GM04503 (cell line): ENCODE results near the gene ZBTB46.
A peak's percentile ranks its signal among the peaks of the same experiment; 100 is the strongest.

Experiments
- DNase-seq: peaks from one replicate; pipeline ENCODE4 v3.0.0-alpha.2; 2012; ENCODE audit warnings: low read depth

The ZBTB46 gene

DNA sequence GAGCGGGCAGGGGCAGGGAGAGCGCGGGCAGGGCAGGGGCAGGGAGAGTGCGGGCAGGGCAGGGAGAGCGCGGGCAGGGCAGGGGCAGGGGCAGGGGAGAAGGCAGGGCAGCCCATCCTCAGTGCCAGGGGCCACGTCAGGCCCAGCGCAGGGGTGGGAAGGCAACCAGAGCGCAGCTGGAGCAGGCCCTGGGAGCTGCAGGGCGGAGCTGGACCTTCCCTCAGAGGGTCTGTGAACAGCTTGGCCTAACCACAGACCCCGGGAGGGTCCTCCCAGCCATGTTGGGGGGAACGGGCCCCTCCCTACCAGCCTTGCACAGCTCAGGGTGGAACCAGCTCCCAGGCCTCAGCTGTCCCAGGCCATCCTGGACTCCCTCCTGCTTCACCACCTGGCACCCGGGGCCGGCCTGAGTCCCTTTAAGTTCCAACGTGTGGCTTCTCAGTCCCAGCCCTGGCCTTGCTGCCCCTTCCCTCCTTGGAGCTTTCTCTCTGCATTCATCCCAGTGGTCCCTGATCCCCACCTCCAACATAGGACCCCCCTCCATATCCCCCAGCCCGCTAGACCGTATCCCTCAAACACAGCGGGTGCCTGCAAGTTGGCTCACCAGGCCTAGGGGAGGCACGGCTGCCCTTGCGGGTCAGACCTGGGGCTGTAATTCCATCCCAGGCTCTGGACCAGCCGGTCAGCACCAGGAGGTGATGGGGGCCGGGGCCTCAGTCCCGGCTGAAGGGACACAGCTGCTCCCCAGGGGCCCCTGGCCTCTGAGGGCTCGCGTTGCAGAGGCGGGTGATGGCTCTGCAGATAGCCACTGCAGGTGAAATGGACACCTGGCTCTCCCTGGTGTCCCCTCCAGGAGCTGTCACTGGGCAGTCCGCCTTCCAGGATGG is 5.6 kb upstream of the ZBTB46 start:
- DNase-seq = no peak

DNA sequence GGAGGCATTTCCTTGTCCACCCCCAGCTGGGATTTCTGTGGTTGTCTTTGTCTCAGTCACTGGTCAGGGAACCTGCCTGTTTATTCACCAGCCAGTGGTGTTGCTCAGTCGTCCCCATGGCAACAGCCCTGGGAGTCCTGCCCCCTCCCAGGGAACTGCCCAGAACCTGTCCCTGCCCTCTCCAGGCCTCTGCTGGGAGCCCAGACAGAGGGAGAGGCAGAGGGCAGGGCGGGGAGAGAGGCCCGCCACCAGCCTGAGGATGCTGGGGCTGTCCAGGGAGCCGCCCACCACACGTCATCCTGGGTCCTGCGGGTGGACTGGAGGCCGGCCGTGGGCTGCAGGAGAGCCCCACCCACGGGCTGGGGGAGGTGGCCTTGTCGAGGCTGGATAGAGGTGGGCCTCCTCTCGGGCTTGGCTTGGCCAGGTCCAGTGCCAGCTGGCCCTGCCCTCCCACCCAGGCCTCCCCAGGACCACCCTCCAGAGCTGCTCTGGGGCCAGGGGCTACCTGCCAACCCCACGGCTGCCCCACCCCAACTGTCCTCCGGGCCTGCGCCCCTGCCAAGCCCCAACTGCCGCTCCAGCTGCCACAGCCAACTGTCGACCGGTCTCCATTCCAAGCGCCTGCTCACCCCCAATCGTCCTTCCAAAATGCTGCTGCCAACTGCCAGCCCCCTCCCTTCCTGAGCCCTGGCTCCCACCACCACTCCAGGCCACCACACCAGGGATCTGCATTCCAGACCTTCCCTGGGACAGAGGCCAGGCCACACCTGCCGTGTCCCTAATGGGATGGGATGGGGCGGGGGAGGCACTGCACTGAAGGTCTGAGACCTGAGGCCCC is 4.2 kb upstream of the ZBTB46 start:
- peak; percentile 90 for DNase-seq

DNA sequence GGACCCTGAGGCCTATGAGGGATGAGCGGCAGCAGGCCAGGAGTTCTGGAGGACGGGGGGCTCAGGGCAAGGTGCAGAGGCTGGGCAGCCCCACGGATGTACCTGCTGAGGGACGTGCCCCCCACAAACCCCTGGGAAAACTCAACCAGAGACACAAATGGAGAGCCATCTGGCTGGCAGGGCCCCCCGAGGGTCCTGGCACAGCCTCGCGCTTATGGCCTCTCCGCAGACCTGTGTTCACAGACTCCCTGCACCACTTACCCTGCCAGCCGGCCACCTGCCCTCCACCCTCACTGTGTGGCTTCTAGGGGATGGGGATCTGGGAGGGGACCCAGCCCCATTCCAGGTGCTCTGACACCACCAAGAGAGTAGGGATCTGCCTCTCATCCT is 3.4 kb upstream of the ZBTB46 start:
- DNase-seq = no peak

DNA sequence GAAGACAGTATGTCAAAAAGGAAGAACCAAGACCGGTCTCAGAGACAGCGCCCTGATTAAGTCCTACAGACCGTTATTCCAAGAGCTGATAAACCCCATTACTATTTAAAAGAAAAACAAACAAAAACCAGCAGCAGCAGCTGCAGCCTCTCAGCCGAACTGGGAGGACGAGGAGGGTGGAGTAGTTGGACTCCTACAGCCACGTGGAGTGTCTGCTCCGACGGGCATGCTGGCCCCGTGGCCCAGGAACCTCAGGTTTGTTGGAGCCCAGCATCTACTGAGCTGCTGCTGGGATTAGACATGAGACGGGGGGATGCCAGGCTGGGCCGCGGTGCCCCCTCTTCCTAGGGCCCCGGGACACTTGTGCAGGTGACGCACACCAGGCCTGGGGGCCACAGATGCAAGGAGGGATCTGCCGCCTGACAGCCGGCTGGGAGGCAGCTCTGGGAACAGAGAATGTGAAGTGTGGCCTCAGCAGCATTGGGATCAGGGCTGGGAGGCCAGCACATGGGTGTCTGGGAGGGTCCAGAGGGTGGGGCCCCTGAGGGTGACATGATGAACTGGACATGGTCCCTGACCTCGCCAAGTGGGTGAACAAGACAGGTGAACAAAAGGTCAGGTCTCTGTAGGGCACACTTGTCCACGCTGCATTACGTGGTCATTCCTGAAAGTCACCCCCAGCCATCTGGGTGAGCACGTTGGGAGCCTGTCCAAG is 2.9 kb upstream of the ZBTB46 start:
- DNase-seq = no peak

DNA sequence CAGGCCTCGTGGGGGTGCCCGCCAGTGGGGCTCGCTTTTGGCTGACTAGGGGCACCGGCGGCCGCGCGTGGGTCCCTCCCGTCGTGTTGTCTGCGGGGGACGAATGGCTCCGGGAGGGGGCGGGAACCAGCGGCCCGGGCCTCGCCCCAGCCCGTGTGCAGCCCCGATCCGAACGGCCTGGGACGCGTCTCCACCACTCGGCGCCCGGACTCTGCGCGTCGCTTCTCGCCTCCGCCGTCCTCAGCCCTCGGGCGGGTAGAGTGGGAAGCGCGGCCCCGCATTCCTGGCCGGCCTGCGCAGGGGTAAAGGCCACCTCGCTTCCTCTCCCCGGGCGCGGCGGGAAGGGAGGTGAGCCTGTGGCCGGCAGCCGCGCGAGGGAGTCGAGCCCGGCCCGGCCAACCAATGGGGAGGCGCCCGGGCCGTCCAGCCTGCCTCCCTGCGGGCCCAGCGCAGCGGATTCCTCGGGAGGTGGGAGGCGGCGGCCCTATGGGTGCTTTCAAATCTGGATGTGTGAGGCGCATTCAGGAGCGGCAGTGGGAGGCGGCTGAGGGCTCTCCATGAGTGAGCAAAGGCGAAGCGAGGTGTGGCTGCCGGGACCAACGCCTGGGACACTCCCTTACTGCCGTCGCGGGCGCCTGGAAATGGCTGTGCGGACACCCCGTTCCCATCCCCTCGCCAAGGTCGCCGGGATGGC is 1.1 kb upstream of the ZBTB46 start:
- no peak for DNase-seq

DNA sequence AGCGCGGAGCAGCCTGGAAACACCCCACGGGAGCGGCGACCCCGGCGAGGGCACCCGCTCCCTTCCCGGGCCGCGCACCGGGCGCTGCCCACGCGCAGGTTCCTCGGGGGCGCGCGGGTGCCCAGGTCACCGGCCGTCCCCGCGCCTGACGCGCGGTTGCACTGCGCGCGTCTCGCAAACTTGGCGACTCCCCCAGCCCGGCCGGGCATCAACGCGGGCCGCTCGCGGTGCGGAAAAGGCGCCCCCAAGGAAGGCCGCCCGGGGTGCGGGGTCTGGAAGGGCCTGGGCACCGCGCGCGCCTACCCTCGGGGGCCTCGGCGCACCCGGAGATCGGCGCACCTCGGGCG is 555 bp upstream of the ZBTB46 start:
- no peak for DNase-seq

DNA sequence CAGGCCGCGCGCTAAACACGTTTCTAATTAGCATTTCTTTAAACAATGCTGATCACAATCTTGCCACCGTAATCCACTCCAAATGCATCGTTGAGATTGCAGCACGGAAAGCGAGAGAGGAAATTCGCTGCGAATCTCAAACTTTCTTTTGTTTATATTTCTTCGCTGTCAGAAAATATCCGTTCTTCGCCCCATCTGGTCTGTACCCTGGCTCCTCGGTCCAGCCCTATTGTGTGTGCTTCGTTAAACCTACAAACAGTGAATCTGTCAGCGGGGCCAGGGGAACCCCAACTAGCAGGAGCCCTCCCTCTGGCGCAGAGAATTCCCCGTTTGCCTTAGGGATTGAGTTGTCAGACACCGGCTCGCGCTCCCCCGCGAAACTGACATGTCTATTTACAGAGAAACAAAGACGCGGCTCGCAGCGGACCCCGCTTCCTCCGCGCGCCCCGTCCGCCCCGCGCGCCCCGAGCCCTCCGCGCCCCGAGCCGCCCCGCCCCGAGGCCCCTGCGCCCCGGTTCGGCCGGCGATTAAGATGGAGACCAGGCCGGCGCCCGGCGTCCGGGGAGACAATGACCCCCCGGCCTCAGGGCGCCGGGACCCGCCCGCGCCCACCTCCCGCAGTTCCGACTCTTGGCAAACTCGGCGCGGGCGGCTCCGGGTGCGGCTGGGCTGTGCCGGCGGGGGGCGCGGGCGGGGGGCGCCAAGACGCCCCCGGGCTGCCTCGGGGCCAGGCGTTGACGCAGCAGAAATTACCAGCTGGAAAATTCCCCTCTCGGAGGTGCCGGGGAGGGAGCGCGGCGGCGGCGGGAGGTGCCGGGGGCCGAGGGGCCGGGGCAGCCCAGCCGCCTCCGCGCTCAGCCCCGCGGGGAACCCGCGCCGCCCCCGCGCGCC is 874 bp downstream of the ZBTB46 start:
- DNase-seq = no peak

DNA sequence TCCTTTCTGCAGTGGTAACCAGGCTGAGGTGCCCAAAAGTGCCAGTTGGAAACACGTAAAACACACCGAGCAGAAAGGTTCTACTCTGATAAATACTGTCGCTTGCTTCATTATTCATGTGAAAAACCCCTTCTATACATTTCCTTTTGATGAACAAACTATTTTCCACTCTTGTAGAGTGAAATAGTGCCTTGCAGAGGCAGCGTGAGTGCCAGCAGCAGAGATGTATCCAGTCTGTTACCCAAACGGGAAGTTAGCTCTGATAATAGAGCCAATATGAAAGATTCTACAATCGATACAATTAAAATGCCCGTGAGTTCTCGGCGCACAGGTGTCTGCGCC is 1.5 kb downstream of the ZBTB46 start:
- DNase-seq = no peak

DNA sequence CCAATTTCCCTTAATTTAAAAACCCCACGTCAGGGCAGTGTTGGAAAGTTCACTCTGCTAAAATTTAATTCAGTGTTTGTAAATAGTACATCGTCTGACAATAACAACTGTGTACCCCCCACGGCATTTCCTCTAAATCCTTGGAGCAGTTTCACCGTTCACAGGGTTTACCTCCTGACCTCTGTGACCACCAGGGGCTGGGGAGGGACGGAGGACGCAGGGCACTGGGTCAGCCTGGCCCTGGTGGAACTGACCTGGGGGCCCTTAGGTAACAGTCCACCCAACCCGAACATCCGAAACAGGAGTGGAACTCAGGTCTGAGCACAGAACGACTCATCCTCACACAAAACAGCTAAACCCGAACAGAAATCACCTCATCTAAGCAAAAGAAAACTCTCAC is 2.1 kb downstream of the ZBTB46 start:
- no peak for DNase-seq

DNA sequence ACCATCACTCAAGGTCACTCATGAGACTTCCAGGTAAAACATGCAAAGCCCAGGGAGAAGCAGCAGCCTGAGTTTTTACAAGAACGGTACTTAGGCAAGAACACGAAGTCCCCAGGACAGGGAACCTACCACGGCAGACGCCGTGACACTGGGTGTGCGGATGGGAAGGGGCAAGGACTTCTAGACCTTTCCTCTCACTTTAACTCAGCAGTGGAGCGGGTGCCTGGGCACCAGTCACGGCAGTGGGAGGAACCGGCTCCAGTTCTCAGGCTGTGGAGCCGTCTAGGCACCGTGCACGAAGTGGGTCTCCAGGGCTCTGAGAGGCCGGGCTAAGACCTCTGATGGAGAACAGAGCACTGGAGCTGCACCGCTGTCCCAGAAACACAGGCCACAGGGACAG is 2.5 kb downstream of the ZBTB46 start:
- no peak for DNase-seq

DNA sequence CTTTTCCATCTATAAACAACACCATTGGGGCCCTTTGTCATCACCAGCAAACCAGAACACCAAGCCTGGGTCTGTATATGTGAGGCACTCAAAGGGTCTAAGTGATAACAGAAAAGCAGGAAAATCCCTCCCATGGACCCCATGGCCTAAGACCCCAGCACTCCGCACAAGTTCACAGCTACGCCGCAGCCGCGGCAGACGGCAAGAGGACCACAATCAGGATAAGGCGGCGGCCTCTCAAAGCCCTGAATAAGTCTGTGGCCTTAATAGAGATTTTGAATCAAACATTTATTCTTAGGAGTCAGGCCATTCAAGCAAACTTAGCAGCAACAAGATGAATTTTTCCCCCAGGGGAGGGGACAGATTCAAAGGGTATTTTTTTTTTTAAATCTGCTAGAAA is 2.9 kb downstream of the ZBTB46 start:
- DNase-seq = no peak

DNA sequence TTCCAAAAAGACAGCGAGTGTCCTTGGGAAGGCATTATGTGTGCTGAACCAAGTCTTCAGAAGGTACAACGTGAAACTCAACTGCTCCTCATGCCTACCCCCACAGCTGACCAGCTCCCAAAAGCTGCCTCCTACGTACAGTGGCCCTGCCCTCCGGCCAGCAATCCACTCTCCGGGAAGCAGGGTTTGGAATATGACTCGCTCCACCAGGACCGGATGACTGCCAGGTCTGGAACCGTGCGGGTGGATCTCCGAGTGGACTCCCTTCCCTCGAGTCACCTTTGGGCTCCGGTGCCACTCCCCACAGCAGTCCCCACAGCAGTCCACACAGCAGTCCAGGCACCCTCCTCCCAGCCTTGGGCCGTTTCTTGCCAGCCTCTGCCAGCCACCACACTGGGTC is 4.3 kb downstream of the ZBTB46 start:
- no peak for DNase-seq

DNA sequence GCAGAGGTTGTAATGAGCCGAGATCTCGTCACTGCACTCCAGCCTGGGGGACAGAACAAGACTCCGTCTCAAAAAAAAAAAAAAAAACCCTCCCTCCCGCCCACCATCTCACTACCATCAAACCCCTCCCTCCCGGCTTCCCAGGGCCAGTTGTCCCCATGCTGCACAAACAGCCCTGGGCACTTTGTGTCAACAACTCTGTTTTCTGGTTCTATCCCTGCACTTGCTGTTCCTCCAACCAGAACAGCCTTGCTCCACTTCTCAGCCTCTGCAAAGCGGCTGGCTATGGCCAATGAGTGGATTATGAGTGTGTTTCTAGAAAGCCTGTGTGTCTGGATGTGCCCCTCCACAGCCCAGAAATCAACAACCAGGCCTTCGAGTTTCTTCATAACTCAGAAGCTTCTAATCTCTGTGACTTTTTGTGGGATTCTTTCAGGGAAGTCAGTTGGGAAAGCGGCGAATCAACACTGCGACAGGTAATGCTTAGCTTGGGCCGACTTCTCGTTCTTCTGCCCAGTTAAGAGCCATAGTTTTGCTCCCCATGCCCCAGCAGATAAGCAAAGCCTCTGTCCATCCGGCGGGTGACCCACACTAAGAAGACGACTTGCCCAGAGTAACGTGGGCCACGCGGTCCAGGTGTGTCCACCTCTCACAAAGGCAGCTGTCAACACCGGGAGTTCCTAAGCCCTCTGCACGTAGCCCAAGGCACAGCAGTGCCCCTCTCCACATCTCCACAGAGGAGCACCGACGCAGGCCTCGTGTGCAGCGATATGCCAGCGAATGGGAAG is 5.5 kb downstream of the ZBTB46 start:
- DNase-seq = no peak

DNA sequence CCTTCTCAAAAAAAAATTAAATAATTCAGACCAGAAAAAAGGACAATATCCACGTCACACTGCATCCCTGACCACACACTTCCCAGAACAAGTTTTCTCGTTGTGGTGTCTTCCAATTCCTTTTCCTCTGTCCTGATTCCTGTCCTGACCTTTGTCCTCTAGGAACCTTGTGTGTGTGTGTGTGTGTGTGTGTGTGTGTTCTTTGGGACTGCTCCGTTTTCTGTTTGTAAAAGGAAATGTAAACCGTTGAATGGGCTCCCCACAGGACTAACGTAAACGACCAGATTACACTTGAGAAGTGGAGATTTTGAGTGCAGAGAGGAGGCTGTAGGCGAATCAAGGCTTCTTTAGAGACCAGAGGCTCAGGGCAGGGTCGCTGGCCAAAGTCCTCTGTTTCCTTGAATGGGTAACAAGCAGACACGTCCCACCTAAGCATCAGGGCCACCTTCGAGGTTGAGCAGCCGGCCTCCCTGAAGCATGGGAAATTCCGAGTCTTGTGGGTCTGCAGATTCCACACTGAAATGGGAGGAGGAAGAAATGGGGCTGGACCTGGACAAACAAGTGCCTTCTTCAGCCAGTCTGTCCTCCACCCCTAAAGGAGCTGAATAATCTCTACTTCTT is 7.3 kb downstream of the ZBTB46 start:
- DNase-seq = no peak

DNA sequence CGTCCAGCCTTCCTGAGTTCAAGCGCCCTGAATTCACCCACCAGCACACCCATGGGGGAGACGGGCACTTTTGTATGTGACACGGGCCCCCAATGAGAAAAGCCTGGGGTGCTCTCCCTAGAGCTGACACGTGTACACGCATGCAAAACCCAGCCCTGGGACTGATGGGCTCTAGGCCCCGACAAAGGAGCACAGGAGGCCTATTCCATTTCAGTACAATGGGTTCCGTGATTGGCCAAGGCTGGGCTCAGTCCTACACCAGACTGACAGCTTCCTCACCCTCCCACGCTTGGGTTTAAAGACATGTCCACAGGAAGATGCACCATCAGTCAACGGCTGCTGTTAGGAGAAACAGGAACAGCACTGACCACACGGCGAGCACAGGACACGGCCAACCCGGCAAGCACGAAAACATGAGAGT is 8.8 kb downstream of the ZBTB46 start:
- DNase-seq = no peak

DNA sequence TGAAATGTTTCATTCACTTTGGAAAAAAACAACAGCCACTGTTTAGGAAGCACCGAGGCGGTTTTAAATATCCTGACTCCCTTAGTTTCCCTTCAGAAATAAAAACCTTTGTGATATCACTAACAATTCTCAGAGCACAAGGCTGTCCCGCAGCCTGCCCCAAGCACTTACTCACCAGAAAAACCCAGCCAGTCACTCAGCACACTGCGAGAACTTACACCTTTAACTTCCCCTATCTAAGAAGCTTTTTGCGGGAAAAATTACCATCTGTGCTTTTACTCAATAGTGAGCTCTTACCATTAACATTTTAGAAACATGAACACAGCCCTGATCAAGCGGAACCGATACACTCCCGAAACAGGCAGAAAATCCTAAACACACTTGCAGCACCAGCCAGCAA is 9.3 kb downstream of the ZBTB46 start:
- no peak for DNase-seq

DNA sequence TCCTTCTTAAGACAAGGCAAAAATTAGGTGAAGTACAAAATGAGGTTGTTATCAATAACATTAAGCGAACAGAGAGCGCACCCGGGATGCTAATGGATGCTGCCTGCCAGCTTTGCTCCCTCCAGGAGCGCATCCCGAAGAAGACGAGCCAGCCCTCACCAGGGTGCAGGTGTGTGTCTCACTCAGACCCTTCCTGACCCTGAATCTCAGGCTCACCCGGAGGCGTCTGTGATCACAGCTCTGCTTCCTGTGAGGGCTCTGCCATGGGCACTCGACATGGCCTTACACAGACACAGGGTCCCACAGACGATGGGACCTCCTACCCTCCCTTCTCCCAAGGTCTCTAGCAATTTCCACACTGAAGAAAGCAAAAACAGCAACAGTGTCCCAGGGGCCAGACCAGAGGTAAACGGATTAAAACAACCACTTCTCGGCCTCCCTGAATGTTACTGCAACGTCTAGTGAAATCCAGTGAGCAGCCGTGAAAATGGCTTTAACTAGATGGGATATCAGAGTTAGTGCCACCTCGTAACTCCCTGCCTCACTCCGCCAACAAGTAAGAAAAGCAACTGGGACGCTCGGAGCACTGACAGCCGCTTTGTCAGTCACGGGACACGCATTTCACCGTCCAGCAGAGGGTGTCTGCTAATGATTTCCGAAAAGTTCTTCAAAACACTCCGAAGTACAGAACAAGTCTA is 11.7 kb downstream of the ZBTB46 start:
- DNase-seq = no peak

DNA sequence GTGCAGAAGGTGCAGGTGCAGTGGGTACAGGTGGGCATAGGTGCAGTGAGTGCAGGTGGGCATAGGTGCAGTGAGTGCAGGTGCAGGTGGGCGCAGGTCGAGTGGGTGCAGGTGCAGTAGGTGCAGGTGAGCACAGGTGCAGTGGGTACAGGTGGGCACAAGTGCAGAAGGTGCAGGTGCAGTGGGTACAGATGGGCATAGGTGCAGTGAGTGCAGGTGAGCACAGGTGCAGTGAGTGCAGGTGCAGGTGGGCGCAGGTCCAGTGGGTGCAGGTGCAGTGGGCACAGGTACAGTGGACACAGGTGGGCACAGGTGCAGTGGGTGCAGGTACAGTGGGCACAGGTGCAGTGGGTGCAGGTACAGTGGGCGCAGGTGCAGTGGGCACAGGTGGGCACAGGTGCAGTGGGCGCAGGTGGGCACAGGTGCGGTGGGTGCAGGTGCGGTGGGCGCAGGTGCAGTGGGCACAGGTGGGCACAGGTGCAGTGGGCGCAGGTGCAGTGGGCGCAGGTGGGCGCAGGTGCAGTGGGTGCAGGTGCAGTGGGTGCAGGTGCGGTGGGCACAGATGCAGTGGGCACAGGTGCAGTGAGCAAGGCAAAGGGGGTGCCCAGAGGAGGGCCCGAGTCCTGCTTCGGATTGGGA is 15.3 kb downstream of the ZBTB46 start:
- no peak for DNase-seq
